Coronary artery (tissue), 2 donors: ENCODE measurements around the gene ARF1.
"Not testable (repeated sequence)": the region's sequence is repeated elsewhere in the genome, so short reads cannot be mapped to it uniquely, and the experiment has no call there.

Experiments
- DNase-seq: peaks from one replicate; pipeline ENCODE4 v3.0.0-alpha.2; 2017; ENCODE audit warnings: low spot score
- H3K27ac ChIP-seq, 2 donors: fragments of 200-600 bp; sonication (generic); one replicate each; pipeline ENCODE4 v1.5.1; 2016 to 2019
- H3K4me3 ChIP-seq: fragments of 200-600 bp; sonication (generic); 2 replicates; pipeline ENCODE4 v1.5.1; 2016; ENCODE audit warnings: mild to moderate bottlenecking, moderate library complexity
- TF ChIP-seq, protein P1 (sequence below): fragments of 200-600 bp; sonication (generic); IDR thresholded peaks from one replicate; pipeline ENCODE4 v1.5.1; 2019; ENCODE audit warnings: antibody characterized with exemption

The ARF1 gene

DNA sequence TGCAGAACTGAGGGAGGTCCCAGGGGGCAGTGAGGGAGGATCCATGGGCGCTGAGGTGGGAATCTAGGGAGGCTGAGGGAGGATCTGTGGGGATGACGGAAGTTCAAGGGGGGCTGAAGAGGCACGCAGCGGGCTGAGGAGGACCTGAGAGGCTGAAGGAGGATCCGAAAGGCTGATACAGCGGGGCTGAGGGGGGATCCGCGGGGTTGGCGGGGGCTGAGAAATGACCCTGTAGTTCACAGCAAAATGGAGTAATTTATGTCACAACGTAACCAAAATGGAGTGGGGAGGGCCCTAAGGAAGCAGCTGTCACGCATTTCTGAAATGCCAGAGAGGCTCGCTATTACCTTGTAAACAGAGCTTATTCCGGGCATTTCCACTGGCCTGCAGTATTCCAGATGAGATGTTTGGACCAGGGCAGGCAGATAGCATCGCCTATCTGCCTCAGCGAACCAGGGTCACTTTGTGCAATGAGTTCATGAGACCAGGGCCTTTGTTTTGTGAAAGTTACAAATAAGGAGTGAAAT lies 27.5 kb downstream of the ARF1 start:
- TF ChIP-seq, protein P1, sequence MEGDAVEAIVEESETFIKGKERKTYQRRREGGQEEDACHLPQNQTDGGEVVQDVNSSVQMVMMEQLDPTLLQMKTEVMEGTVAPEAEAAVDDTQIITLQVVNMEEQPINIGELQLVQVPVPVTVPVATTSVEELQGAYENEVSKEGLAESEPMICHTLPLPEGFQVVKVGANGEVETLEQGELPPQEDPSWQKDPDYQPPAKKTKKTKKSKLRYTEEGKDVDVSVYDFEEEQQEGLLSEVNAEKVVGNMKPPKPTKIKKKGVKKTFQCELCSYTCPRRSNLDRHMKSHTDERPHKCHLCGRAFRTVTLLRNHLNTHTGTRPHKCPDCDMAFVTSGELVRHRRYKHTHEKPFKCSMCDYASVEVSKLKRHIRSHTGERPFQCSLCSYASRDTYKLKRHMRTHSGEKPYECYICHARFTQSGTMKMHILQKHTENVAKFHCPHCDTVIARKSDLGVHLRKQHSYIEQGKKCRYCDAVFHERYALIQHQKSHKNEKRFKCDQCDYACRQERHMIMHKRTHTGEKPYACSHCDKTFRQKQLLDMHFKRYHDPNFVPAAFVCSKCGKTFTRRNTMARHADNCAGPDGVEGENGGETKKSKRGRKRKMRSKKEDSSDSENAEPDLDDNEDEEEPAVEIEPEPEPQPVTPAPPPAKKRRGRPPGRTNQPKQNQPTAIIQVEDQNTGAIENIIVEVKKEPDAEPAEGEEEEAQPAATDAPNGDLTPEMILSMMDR: no peak
- Histone ChIP-seq H3K4me3 (peak overlapping the region; percentile 92), H3K27ac (peak overlapping the region; percentile 93 to 96)
- no peak for DNase-seq

DNA sequence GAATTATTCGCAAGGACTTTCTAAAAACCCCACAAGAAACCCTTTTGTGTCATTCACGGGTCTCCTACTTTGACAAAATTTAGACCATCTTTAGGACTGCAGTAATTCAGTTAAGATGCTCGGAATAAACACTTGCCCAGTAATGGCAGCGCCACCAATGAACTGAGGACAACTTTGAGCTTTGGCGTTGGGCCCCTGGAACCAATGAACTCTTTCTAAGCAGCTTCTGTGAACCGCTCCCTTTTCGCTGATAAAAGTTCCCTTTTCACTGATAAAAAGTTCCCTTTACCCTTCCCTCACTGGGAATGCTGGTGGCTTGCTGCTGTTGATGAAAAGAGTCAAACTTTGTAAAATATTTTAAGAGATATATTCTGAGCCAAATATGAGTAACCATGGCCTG lies 28.0 kb downstream of the ARF1 start:
- Histone ChIP-seq H3K27ac (peak overlapping the region; percentile 93 to 96), H3K4me3 (peak overlapping the region; percentile 92)
- no peak for DNase-seq
- TF ChIP-seq, protein P1: no peak

DNA sequence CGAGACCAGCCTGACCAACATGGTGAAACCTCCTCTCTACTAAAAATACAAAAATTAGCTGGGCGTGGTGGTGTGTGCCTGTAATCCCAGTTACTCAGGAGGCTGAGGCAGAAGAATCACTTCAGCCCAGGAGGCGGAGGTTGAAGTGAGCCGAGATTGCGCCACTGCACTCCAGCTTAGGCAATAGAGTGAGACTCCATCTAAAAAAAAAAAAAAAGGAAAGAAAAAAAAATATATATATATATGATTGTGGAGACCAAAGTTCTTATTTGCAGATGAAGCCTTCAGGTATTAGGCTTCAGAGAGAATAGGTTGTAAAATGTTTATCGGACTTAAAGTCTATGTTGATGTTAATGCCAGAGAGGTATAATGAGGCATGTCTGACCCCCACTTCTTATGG lies 28.8 kb downstream of the ARF1 start:
- not testable (repeated sequence) for H3K4me3 ChIP-seq, H3K27ac ChIP-seq, DNase-seq

DNA sequence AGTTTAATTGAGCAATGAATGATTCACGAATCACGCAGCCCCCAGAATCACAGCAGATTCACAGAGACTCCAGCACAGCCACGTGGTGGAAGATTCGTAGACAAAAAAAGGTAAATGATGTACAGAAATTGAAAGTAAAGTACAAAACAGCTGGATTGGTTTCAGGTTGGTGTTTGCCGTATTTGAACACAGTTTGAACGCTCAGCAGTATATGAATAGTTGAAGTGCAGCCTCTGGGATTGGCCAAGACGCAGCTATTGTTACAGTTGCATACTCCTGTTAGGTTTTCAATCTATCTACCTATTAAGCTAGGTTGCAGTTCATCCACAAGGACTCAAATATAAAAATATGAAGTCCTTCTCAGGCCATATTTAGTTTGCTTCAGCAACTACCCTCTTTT lies 29.7 kb downstream of the ARF1 start:
- H3K4me3 ChIP-seq: no peak overlapping the region
- no peak overlapping the region for H3K27ac ChIP-seq
- DNase-seq: no peak
- TF ChIP-seq, protein P1: no peak

DNA sequence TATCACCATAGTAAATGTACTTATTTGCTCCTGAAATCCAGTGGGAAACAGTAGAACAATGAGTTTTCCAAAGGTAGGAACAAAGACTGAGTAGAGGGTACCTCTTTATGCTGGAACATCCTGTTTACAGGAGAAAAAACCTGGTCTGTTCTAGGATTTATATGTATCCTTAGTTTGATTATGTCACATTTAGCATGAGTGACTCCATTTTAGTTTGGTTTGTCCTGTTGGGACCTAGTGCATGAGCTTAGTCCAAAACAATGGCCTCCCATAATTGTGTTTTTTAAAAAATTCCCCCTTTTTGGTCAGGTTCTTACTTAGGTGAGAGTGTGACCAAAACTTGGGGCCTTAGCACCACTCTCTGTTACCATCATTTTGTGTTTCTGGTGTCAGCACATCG lies 30.1 kb downstream of the ARF1 start:
- DNase-seq: no peak
- Histone ChIP-seq H3K27ac (no peak overlapping the region), H3K4me3 (no peak overlapping the region)
- TF ChIP-seq, protein P1: no peak

DNA sequence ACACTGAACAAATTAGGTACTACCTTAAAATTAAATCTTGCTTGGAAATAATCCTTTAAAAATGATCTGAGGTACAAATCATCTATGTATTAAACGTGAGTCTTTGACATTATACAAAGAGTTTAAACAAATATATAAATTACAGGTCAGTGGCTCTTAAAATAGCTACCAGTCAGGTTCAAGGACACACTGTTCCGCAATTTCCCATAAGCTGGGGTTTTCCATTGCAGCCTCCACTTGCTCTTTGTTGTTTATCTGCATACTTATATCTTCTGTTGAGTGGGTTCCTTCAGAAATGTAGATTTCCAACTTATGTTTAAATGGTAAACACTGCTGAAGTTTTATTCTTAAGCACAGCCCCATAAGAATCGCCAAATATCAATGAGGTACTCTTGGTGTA lies 32.3 kb downstream of the ARF1 start:
- no peak overlapping the region for H3K4me3 ChIP-seq
- TF ChIP-seq, protein P1: no peak
- no peak for DNase-seq
- H3K27ac ChIP-seq: no peak overlapping the region

DNA sequence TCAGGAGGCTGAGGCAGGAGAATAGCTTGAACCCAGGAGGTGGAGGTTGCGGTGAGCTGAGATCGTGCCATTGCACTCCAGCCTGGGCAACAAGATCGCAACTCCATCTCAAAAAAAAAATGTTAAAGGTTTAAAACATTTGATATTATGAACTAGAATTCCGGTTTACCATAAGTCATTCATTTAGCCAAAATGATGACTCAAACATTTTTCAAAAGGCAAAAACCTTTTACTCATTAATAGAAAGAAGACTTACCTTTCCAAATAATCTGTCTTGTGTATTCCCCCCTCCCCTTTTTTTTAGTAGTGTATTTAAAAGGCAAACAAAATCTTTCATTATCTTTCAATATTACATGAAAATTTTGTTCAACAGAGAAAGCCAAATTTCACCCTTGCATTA lies 34.8 kb downstream of the ARF1 start:
- no peak for DNase-seq
- Histone ChIP-seq H3K27ac (no peak overlapping the region), H3K4me3 (no peak overlapping the region)
- TF ChIP-seq, protein P1: no peak

DNA sequence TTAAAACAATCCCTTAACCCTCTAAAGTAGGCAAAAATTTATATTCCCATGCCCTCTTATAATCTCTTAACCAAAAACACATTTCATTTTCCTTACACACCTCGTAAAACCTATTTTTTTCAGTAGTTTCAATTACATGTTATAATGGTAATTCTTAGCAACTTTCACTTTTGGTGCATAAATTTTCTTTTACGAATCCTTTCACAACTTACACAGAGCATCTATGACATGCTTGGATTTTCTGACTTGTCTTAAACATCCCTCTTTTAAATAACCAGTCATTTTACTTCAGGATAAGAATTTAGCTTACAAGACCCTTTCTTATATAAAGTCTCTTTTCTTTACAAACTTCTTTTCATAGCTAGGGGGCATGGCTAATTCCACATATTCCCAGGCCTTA lies 35.5 kb downstream of the ARF1 start:
- TF ChIP-seq, protein P1: no peak
- Histone ChIP-seq H3K4me3 (no peak overlapping the region), H3K27ac (no peak overlapping the region)
- DNase-seq: no peak
